CD4-positive, alpha-beta memory T cell (primary cell): Measurements from ENCODE around the gene KRT2. TPM values are rescaled to one million over a fixed set of nuclear protein-coding genes. Genes with fewer than 3 reads are reported as not detected.

Experiments
- CTCF ChIA-PET: fragments of 350-600 bp; sonication (Branson Sonifier 250); formaldehyde crosslinking; loops from one replicate; lab custom pipeline; 2021; ENCODE audit warnings: inconsistent platforms; ENCODE audit not compliant: partially characterized antibody; lab: Charles Lee
- POLR2A ChIA-PET: fragments of 350-600 bp; sonication (Branson Sonifier 250); formaldehyde crosslinking; loops from one replicate; lab custom pipeline; 2021; ENCODE audit not compliant: partially characterized antibody; lab: Charles Lee
- DNase-seq, 5 donors: peaks; one replicate each; pipeline versions ENCODE4 v3.0.0 to v3.0.0-alpha.2; 2020 to 2022; ENCODE audit warnings: mixed read lengths in 1 of 5
- H3K27ac ChIP-seq: one replicate; pipeline ENCODE4 v1.7.0; 2013; ENCODE audit warnings: low read depth, low read length
- H3K27me3 ChIP-seq: 2 replicates; pipeline ENCODE4 v1.7.0; 2013; ENCODE audit warnings: mild to moderate bottlenecking, low read length, moderate library complexity; ENCODE audit not compliant: insufficient read depth
- H3K36me3 ChIP-seq: 2 replicates; pipeline ENCODE4 v1.7.0; 2013; ENCODE audit warnings: mild to moderate bottlenecking, low read length, moderate library complexity; ENCODE audit not compliant: insufficient read depth
- H3K4me1 ChIP-seq: 2 replicates; pipeline ENCODE4 v1.7.0; 2013; ENCODE audit warnings: mild to moderate bottlenecking, low read length, moderate library complexity; ENCODE audit not compliant: insufficient read depth
- H3K4me3 ChIP-seq, 2 donors: one replicate each; pipeline ENCODE4 v1.7.0; 2013; ENCODE audit warnings: low read length in 2 of 2, mild to moderate bottlenecking in 1 of 2
- H3K9me3 ChIP-seq, 2 donors: one replicate each; pipeline ENCODE4 v1.7.0; 2013; ENCODE audit warnings: low read length in 2 of 2, control low read depth in 1 of 2; ENCODE audit not compliant: control insufficient read depth in 1 of 2
- H3K27ac Mint-ChIP-seq, 7 donors: one replicate each; pipeline ENCODE4 v1.8.0; 2020 to 2021; ENCODE audit warnings: mixed read lengths in 7 of 7, mild to moderate bottlenecking in 6 of 7, inconsistent platforms in 3 of 7, moderate library complexity in 3 of 7
- H3K27me3 Mint-ChIP-seq, 2 donors: one replicate each; pipeline ENCODE4 v1.8.0; 2020 to 2021; ENCODE audit warnings: mixed read lengths in 2 of 2
- H3K36me3 Mint-ChIP-seq, 2 donors: one replicate each; pipeline ENCODE4 v1.8.0; 2020 to 2021; ENCODE audit warnings: mixed read lengths in 2 of 2, inconsistent platforms in 1 of 2, mild to moderate bottlenecking in 1 of 2
- H3K4me1 Mint-ChIP-seq, 4 donors: one replicate each; pipeline ENCODE4 v1.8.0; 2020 to 2021; ENCODE audit warnings: mixed read lengths in 4 of 4, mild to moderate bottlenecking in 1 of 4
- H3K4me3 Mint-ChIP-seq, 8 donors: one replicate each; pipeline ENCODE4 v1.8.0; 2020 to 2021; ENCODE audit warnings: mixed read lengths in 8 of 8, mild to moderate bottlenecking in 7 of 8, moderate library complexity in 6 of 8, inconsistent platforms in 3 of 8
- H3K9me3 Mint-ChIP-seq, 8 donors: one replicate each; pipeline ENCODE4 v1.8.0; 2020 to 2021; ENCODE audit warnings: mixed read lengths in 8 of 8, mild to moderate bottlenecking in 5 of 8, inconsistent platforms in 3 of 8, moderate library complexity in 1 of 8
- intact Hi-C: fragments of 100-400 bp; cut with micrococcal nuclease; formaldehyde crosslinking; loops from one replicate; pipeline ENCODE4 v1.15.1; 2023
- polyA plus RNA-seq, 2 donors: library from polyadenylated mRNA; unstranded; fragments of 300-500 nt; fragmentation: Illumina TruSeq; gene quantifications; one replicate each; pipeline ENCODE4 v1.2.3, GENCODE V29; 2021
- total RNA-seq, 2 experiments: library from RNA; stranded (reverse); gene quantifications; one replicate each; pipeline ENCODE4 v1.2.3, GENCODE V29; 2021

Gene KRT2
- total and polyA plus RNA-seq, 4 experiments from 2014 or later, result 0.08 to 0.39 (median 0.21) TPM

DNA sequence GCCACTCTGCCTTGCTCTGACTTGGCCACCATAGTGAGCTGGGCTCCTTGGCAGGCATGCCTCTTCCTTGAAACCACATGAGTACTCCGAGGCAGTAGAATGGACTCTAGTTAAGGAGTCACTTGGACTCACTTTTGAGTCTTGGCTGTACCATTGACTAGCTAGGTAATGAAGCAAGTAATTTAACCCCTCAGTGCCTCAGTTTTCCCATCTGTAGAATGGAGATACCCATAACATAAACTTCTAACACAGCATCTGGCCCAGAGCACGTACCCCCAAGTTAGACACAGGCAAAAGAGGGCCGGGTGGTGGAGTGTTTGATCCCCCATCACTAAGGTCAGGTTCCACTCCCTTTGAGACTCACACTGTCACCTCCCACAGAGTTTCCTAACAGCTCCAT, 43.0 kb upstream of the KRT2 start:
- no peaks in the 10 kb centered on the region for H3K36me3 Mint-ChIP-seq
- H3K27ac Mint-ChIP-seq, result peak overlapping the region in 1 of 7 donors; percentile 43
- H3K4me3 Mint-ChIP-seq, result no peak overlapping the region
- no peak overlapping the region for H3K27ac ChIP-seq
- H3K4me3 ChIP-seq, result no peak overlapping the region
- no peaks in the 10 kb centered on the region for H3K27me3 ChIP-seq
- no peaks in the 10 kb centered on the region for H3K36me3 ChIP-seq
- CTCF ChIA-PET, result no interaction called here
- no peaks in the 10 kb centered on the region for H3K9me3 Mint-ChIP-seq
- POLR2A ChIA-PET, result no interaction called here
- H3K9me3 ChIP-seq, result no peaks in the 10 kb centered on the region
- intact Hi-C loops, result no loop called here
- peaks cover 13 to 22% of the 10 kb centered on the region in 2 donors for H3K27me3 Mint-ChIP-seq
- peaks cover 9 to 28% (median 16%) of the 10 kb centered on the region in 4 donors for H3K4me1 Mint-ChIP-seq
- H3K4me1 ChIP-seq, result peaks cover 15% of the 10 kb centered on the region
- DNase-seq, result no peak

DNA sequence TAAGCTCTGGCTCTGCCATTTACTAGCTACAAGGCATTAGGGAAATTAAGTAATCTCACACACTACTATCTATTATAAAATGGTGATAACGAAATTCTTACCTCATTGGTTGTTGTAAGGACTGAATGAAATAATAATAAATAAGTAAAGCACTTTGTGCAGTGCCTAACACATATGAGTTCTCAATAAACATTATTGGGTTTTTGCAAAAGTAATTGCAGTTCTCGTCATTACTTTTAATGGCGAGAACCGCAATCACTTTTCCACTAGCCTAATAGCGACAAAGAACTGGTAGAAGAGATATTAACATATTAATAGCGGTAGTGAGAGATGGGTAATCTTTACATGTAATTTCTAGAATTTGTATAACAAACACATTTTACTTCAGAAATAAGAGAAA, 42.1 kb upstream of the KRT2 start:
- H3K27me3 Mint-ChIP-seq, result peaks cover 13 to 22% of the 10 kb centered on the region in 2 donors
- CTCF ChIA-PET, result interaction anchor here (0.5 kb wide), 1 partner anchor 9 kb away, joined by 3 read pairs; no protein-coding TSS in a partner anchor
- intact Hi-C loops, result loop anchor here (5.0 kb wide), 1 partner anchor 47 kb away; no protein-coding TSS in a partner anchor

DNA sequence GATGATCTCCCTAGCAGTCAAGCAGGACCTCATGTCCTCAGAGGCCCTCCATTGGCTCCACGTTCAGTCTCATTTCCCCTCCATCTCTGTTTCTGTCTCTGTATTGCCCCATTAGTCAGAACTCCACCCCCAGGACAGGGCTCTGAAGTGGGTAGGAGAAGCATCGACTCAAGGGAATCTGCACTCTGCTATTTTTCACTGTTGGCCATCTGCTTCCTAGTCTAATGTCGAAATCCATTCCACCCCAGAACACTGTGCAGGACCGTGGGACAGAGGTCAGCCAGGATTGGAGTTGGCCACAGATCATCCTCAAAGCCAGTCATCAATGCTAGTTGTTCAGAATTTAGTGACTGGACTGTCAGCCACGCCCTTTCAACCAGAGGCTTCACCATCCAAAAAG, 41.2 kb upstream of the KRT2 start:
- Mint-ChIP-seq H3K27me3 (peaks cover 10 to 22% of the 10 kb centered on the region in 2 donors), H3K4me3 (peak overlapping the region in 2 of 8 donors; percentile 51 to 63), H3K9me3 (no peaks in the 10 kb centered on the region), H3K4me1 (peaks cover 9 to 34% (median 18%) of the 10 kb centered on the region in 4 donors), H3K36me3 (no peaks in the 10 kb centered on the region), H3K27ac (peak overlapping the region in 2 of 7 donors; percentile 16 to 30)
- H3K4me1 ChIP-seq, result peaks cover 15% of the 10 kb centered on the region
- ChIA-PET POLR2A (no interaction called here), CTCF (interaction anchor here (1.2 to 1.6 kb wide), 2 partner anchors 84 to 186 kb away, joined by 3 to 4 read pairs; no protein-coding TSS in a partner anchor)
- no peak overlapping the region for H3K27ac ChIP-seq
- no peak for DNase-seq
- H3K9me3 ChIP-seq, result no peaks in the 10 kb centered on the region
- H3K4me3 ChIP-seq, result no peak overlapping the region
- intact Hi-C loops, result loop anchor here (5.0 kb wide), 1 partner anchor 46 kb away; no protein-coding TSS in a partner anchor
- no peaks in the 10 kb centered on the region for H3K27me3 ChIP-seq
- no peaks in the 10 kb centered on the region for H3K36me3 ChIP-seq

More for the DNA sequence above, 42.1 kb upstream of the KRT2 start:
- Histone ChIP-seq H3K36me3 (no peaks in the 10 kb centered on the region), H3K9me3 (no peaks in the 10 kb centered on the region), H3K4me3 (no peak overlapping the region), H3K4me1 (peaks cover 15% of the 10 kb centered on the region), H3K27ac (no peak overlapping the region), H3K27me3 (no peaks in the 10 kb centered on the region)
- Mint-ChIP-seq H3K27ac (peak overlapping the region in 1 of 7 donors; percentile 12), H3K4me1 (peaks cover 9 to 34% (median 18%) of the 10 kb centered on the region in 4 donors), H3K9me3 (no peaks in the 10 kb centered on the region), H3K4me3 (no peak overlapping the region), H3K36me3 (no peaks in the 10 kb centered on the region)
- DNase-seq, result no peak
- POLR2A ChIA-PET, result no interaction called here

DNA sequence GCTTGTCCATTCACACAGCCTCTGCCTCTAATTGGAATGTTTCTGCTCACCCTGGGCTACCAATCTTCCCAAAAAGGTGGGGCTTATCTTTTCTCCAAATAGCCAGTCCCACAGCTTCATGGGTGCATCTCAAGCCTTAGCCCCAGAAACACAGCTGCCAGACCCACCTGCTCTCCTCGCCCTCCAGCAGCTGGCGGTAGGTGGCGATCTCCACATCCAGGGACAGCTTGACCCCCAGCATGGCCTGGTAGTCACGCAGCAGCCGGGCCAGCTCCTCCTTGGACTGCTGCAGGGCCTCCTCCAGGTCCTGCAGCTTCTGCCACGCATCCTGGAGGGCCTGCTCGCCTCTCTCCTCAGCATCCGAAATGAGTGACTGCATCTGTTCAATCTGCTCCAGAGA, 40.2 kb upstream of the KRT2 start:
- peaks cover 11 to 39% (median 23%) of the 10 kb centered on the region in 4 donors for H3K4me1 Mint-ChIP-seq
- ChIA-PET CTCF (interaction anchor here (1.2 to 1.6 kb wide), 2 partner anchors 83 to 187 kb away, joined by 3 to 4 read pairs; no protein-coding TSS in a partner anchor), POLR2A (interaction anchor here (1.0 kb wide), 1 partner anchor 11 kb away, joined by 3 read pairs; no protein-coding TSS in a partner anchor)
- Histone ChIP-seq H3K4me3 (no peak overlapping the region), H3K4me1 (peaks cover 15% of the 10 kb centered on the region), H3K9me3 (no peaks in the 10 kb centered on the region), H3K27ac (no peak overlapping the region), H3K27me3 (no peaks in the 10 kb centered on the region), H3K36me3 (no peaks in the 10 kb centered on the region)
- H3K36me3 Mint-ChIP-seq, result no peaks in the 10 kb centered on the region
- H3K4me3 Mint-ChIP-seq, result peak overlapping the region in 4 of 8 donors; percentile 31 to 63 (median 49)
- H3K27me3 Mint-ChIP-seq, result peaks cover 4 to 19% of the 10 kb centered on the region in 2 donors
- H3K9me3 Mint-ChIP-seq, result no peaks in the 10 kb centered on the region
- peak overlapping the region in 1 of 7 donors; percentile 87 for H3K27ac Mint-ChIP-seq
- no peak for DNase-seq
- intact Hi-C loops, result loop anchor here (5.0 kb wide), 1 partner anchor 45 kb away; no protein-coding TSS in a partner anchor

DNA sequence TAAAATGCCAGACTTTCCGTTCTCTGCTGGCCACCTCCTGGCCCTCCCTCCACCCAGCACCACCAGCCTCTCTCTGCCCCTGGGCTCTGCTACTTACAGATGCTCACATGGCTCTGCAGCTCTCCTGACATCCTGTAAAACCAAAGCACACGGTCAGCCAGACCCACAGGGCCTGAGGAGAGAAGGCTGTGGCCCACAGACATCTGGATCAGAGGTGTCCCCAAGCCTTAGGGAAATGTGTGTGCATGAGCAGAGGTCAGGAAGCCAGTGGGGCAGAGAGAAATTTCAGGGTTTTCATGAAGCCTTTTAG, 39.8 kb upstream of the KRT2 start:
- peak overlapping the region; percentile 89 to 95 (median 94) for H3K4me3 Mint-ChIP-seq
- H3K9me3 Mint-ChIP-seq, result no peaks in the 10 kb centered on the region
- peaks cover 2 to 17% of the 10 kb centered on the region in 2 donors for H3K27me3 Mint-ChIP-seq
- no peak overlapping the region for H3K27ac ChIP-seq
- H3K27me3 ChIP-seq, result no peaks in the 10 kb centered on the region
- no peaks in the 10 kb centered on the region for H3K36me3 ChIP-seq
- no peak for DNase-seq
- H3K27ac Mint-ChIP-seq, result peak overlapping the region in 6 of 7 donors; percentile 58 to 89 (median 84)
- H3K4me1 ChIP-seq, result peaks cover 15% of the 10 kb centered on the region
- peak overlapping the region; percentile 46 to 49 for H3K4me3 ChIP-seq
- ChIA-PET POLR2A (interaction anchor here (0.6 to 1.3 kb wide), 4 partner anchors 10 to 130 kb away, joined by 3 to 5 read pairs (median 4); no protein-coding TSS in a partner anchor), CTCF (interaction anchor here (0.9 to 1.6 kb wide), 3 partner anchors 47 to 188 kb away, joined by 3 to 4 read pairs (median 3); no protein-coding TSS in a partner anchor)
- intact Hi-C loops, result loop anchor here (2.0 to 5.0 kb wide), 2 partner anchors 44 to 105 kb away; no protein-coding TSS in a partner anchor
- no peaks in the 10 kb centered on the region for H3K9me3 ChIP-seq
- H3K36me3 Mint-ChIP-seq, result no peaks in the 10 kb centered on the region
- peaks cover 11 to 39% (median 23%) of the 10 kb centered on the region in 4 donors for H3K4me1 Mint-ChIP-seq

DNA sequence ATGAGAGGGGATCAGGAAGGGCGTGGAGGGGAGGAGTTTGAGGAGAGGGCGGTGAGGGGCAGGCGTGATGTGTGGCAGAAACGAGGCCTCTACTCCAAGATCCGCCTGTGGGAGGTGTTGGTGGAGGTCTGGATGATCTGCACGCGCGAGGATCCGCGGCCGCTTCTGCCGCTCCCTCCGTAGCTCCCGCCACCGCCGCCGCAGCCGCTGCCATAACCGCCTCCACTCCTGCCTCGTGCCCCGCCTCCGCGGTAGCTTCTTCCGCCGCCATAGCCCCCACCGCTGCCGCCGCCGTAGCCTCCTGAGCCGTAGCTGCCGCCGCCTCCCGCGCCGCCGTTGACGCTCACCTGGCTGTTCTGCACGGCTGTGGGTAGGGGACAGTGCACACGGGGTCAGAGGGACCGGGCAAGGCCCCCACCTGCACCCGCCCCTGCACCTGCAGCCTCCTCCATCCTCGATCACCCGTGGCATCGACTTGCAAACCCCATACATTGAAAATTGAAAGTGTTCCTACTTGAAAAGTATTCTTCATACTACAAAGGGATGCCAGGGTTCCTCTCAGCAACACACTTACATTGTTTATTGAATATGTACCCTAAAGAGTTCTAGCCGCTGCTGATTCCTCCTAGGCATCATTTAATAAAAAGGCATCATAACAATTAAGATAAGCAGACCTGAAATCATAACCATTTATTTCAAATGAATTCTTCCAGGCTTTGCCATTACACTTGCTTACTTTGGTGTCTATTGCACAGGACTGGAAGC, 39.2 kb upstream of the KRT2 start:
- peak overlapping the region; percentile 89 to 95 (median 94) for H3K4me3 Mint-ChIP-seq
- intact Hi-C loops, result loop anchor here (2.0 to 5.0 kb wide), 2 partner anchors 44 to 104 kb away; no protein-coding TSS in a partner anchor
- Histone ChIP-seq H3K4me3 (peak overlapping the region; percentile 46 to 49), H3K4me1 (peaks cover 15% of the 10 kb centered on the region), H3K36me3 (no peaks in the 10 kb centered on the region), H3K9me3 (no peaks in the 10 kb centered on the region), H3K27me3 (no peaks in the 10 kb centered on the region), H3K27ac (no peak overlapping the region)
- H3K27ac Mint-ChIP-seq, result peak overlapping the region in 6 of 7 donors; percentile 58 to 89 (median 84)
- peaks cover 11 to 39% (median 23%) of the 10 kb centered on the region in 4 donors for H3K4me1 Mint-ChIP-seq
- peak; percentile 49 to 57 (median 55) for DNase-seq
- H3K9me3 Mint-ChIP-seq, result no peaks in the 10 kb centered on the region
- ChIA-PET POLR2A (interaction anchor here (0.6 to 1.4 kb wide), 8 partner anchors 10 to 577 kb away, joined by 3 to 5 read pairs (median 3); partner anchors contain the start of gene ESPL1), CTCF (interaction anchor here (0.5 to 1.6 kb wide), 5 partner anchors 46 to 289 kb away, joined by 3 to 4 read pairs (median 3); no protein-coding TSS in a partner anchor)
- no peaks in the 10 kb centered on the region for H3K36me3 Mint-ChIP-seq
- H3K27me3 Mint-ChIP-seq, result peaks cover 2 to 19% of the 10 kb centered on the region in 2 donors
